HG03196 (cell line): ENCODE data around the gene NUDC.
"Not testable (repeated sequence)": the region's sequence is repeated elsewhere in the genome, so short reads cannot be mapped to it uniquely, and the experiment has no call there.

Experiments
- ATAC-seq: cut with Tn5 transposase; IDR thresholded peaks from one replicate; pipeline ENCODE4 v1.9.1; 2021; ENCODE audit not compliant: unreplicated experiment

The NUDC gene

GRCh38 chr1:26986658-26987057 is 65.1 kb downstream of the NUDC start:
- no peak for ATAC-seq

- ATAC-seq, result not testable (repeated sequence)
Observed at GRCh38 chr1:26989403-26990109, 68.0 kb downstream of the NUDC start.

- no peak for ATAC-seq
Observed at GRCh38 chr1:26991310-26992116, 70.0 kb downstream of the NUDC start.

GRCh38 chr1:26993237-26994019 is 71.9 kb downstream of the NUDC start, which contains the start of gene TRNP1:
Gene TRNP1, plus strand, starts transcription at chr1:26993692. Its CDS starts 95 bp downstream, at chr1:26993787.
- peak; percentile 36 for ATAC-seq

GRCh38 chr1:26994020-26994786 is 72.7 kb downstream of the NUDC start:
- ATAC-seq, result no peak

- ATAC-seq, result no peak
Observed at GRCh38 chr1:26994787-26995517, 73.4 kb downstream of the NUDC start.

- ATAC-seq, result no peak
Observed at GRCh38 chr1:26996024-26996423, 74.5 kb downstream of the NUDC start.
